Fibroblast of lung (primary cell): ENCODE results near the gene TMEM258.

Experiments used
- CTCF ChIP-seq, 2 donors: IDR thresholded peaks in 1 of 2; conservative IDR thresholded peaks in 1 of 2; 1 replicate in 1 of 2; 2 replicates in 1 of 2; pipeline ENCODE4 v1.5.1; 2011 to 2012; ENCODE audit warnings: low read length in 2 of 2, control low read depth in 1 of 2, inconsistent platforms in 1 of 2, low read depth in 1 of 2, mild to moderate bottlenecking in 1 of 2
- EZH2 ChIP-seq: IDR thresholded peaks from 2 replicates; pipeline ENCODE4 v1.5.1; 2012; ENCODE audit warnings: low read length, control low read depth, mild to moderate bottlenecking; ENCODE audit errors: missing control alignments

GRCh38 chr11:61750631-61751273 is 41.6 kb downstream of the TMEM258 start:
- TF ChIP-seq CTCF (conservative IDR thresholded peaks at IDR 0.05 in 1 of 2, IDR thresholded peaks at IDR 0.05 in 1 of 2; ENCODE audit: low read depth in 1 of 2, low read length in 2 of 2) (no peak), EZH2 (no peak)
